Medulla oblongata (tissue), 1 donor: ENCODE data around the gene FAHD1.
"Not testable (repeated sequence)": the region's sequence is repeated elsewhere in the genome, so short reads cannot be mapped to it uniquely, and the experiment has no call there.

Experiments
- DNase-seq: peaks from one replicate; pipeline ENCODE4 v3.0.0-alpha.2; 2015; ENCODE audit errors: extremely low spot score

The FAHD1 gene

GRCh38 chr16:1789643-1790045 lies 37.4 kb upstream of the FAHD1 start:
- no peak for DNase-seq

GRCh38 chr16:1790261-1790610 lies 36.8 kb upstream of the FAHD1 start:
- no peak for DNase-seq

- DNase-seq, result no peak
Measured at GRCh38 chr16:1790611-1791255, 36.3 kb upstream of the FAHD1 start.

- no peak for DNase-seq
Measured at GRCh38 chr16:1791256-1791942, 35.6 kb upstream of the FAHD1 start.

- DNase-seq, result no peak
Measured at GRCh38 chr16:1791943-1792812, 34.8 kb upstream of the FAHD1 start.

GRCh38 chr16:1792836-1793577 lies 34.0 kb upstream of the FAHD1 start:
- no peak for DNase-seq

- no peak for DNase-seq
Measured at GRCh38 chr16:1793578-1794220, 33.3 kb upstream of the FAHD1 start, which contains the start of gene IGFALS. Gene IGFALS, minus strand, starts transcription at chr16:1793705. Its CDS starts 53 bp downstream, at chr16:1793652.

GRCh38 chr16:1794221-1794871 lies 32.7 kb upstream of the FAHD1 start:
- DNase-seq, result no peak

GRCh38 chr16:1794908-1795666 lies 31.9 kb upstream of the FAHD1 start:
- DNase-seq, result no peak

- DNase-seq, result not testable (repeated sequence)
Measured at GRCh38 chr16:1799263-1799662, 27.7 kb upstream of the FAHD1 start.

GRCh38 chr16:1800701-1801100 lies 26.3 kb upstream of the FAHD1 start:
- no peak for DNase-seq

- DNase-seq, result no peak
Measured at GRCh38 chr16:1807626-1808025, 19.4 kb upstream of the FAHD1 start.

GRCh38 chr16:1808691-1809090 lies 18.3 kb upstream of the FAHD1 start:
- DNase-seq, result no peak

- DNase-seq, result no peak
Measured at GRCh38 chr16:1809281-1809801, 17.7 kb upstream of the FAHD1 start.

GRCh38 chr16:1810106-1810505 lies 16.9 kb upstream of the FAHD1 start:
- no peak for DNase-seq

GRCh38 chr16:1810536-1810935 lies 16.5 kb upstream of the FAHD1 start:
- no peak for DNase-seq

GRCh38 chr16:1812732-1813163 lies 14.3 kb upstream of the FAHD1 start:
- DNase-seq, result peak; percentile 21

GRCh38 chr16:1815461-1815860 lies 11.5 kb upstream of the FAHD1 start:
- DNase-seq, result no peak

GRCh38 chr16:1816396-1817275 lies 10.4 kb upstream of the FAHD1 start:
- DNase-seq, result no peak
